Neural progenitor cell (in vitro differentiated cells): ENCODE data around the gene DNAJB8.

ENCODE experiments used
- CTCF ChIP-seq: fragments of 200-600 bp; sonication (generic); IDR thresholded peaks from 2 replicates; pipeline ENCODE4 v1.5.1; 2017; ENCODE audit warnings: antibody characterized with exemption, mild to moderate bottlenecking
- EZH2 ChIP-seq: fragments of 200-600 bp; sonication (generic); IDR thresholded peaks from 2 replicates; pipeline ENCODE4 v1.6.1; 2017; ENCODE audit warnings: antibody characterized with exemption, mild to moderate bottlenecking, moderate library complexity
- EZH2phosphoT487 ChIP-seq: fragments of 200-600 bp; sonication (generic); IDR thresholded peaks from 2 replicates; pipeline ENCODE4 v1.6.1; 2017; ENCODE audit warnings: antibody characterized with exemption

- no peak for TF ChIP-seq CTCF
- TF ChIP-seq EZH2phosphoT487, result no peak
- TF ChIP-seq EZH2, result no peak
Observed at GRCh38 chr3:128468791-128469527, 2.3 kb upstream of the DNAJB8 start.
